ENCODE measurements around the gene TRIM54.
"Not testable (repeated sequence)": the region's sequence is repeated elsewhere in the genome, so short reads cannot be mapped to it uniquely, and the experiment has no call there.

TRIM54 gene

GRCh38 chr2:27281442-27281841 is 787 bp upstream of the TRIM54 start:
- in situ Hi-C loops (cut with HindIII; ENCODE audit: low sequenced_read_pairs) = no loop called here

GRCh38 chr2:27282892-27283291 is 663 bp downstream of the TRIM54 start:
- in situ Hi-C loops (cut with HindIII; ENCODE audit: low sequenced_read_pairs) = no loop called here

- in situ Hi-C loops (cut with HindIII; ENCODE audit: low sequenced_read_pairs) = no loop called here
Observed at GRCh38 chr2:27284996-27285395, 2.8 kb downstream of the TRIM54 start.

- in situ Hi-C loops (cut with HindIII; ENCODE audit: low sequenced_read_pairs) = no loop called here
Observed at GRCh38 chr2:27285481-27285880, 3.3 kb downstream of the TRIM54 start.

- in situ Hi-C loops (cut with HindIII; ENCODE audit: low sequenced_read_pairs) = no loop called here
Observed at GRCh38 chr2:27288610-27289009, 6.4 kb downstream of the TRIM54 start.

GRCh38 chr2:27290549-27290948 is 8.3 kb downstream of the TRIM54 start:
- in situ Hi-C loops (cut with HindIII; ENCODE audit: low sequenced_read_pairs) = no loop called here

- in situ Hi-C loops (cut with HindIII; ENCODE audit: low sequenced_read_pairs) = no loop called here
Observed at GRCh38 chr2:27291865-27292264, 9.6 kb downstream of the TRIM54 start.

GRCh38 chr2:27294928-27295327 is 12.7 kb downstream of the TRIM54 start:
- in situ Hi-C loops (cut with HindIII; ENCODE audit: low sequenced_read_pairs) = no loop called here

GRCh38 chr2:27296481-27296880 is 14.3 kb downstream of the TRIM54 start:
- in situ Hi-C loops (cut with HindIII; ENCODE audit: low sequenced_read_pairs) = no loop called here

- in situ Hi-C loops (cut with HindIII; ENCODE audit: low sequenced_read_pairs) = no loop called here
Observed at GRCh38 chr2:27297195-27297594, 15.0 kb downstream of the TRIM54 start.

- in situ Hi-C loops (cut with HindIII; ENCODE audit: low sequenced_read_pairs) = no loop called here
Observed at GRCh38 chr2:27298391-27299080, 16.3 kb downstream of the TRIM54 start.

- in situ Hi-C loops (cut with HindIII; ENCODE audit: low sequenced_read_pairs) = not testable (repeated sequence)
Observed at GRCh38 chr2:27300606-27301005, 18.4 kb downstream of the TRIM54 start.

- in situ Hi-C loops (cut with HindIII; ENCODE audit: low sequenced_read_pairs) = no loop called here
Observed at GRCh38 chr2:27303093-27304025, 21.1 kb downstream of the TRIM54 start.

GRCh38 chr2:27304488-27305240 is 22.4 kb downstream of the TRIM54 start:
- in situ Hi-C loops (cut with HindIII; ENCODE audit: low sequenced_read_pairs) = no loop called here

- in situ Hi-C loops (cut with HindIII; ENCODE audit: low sequenced_read_pairs) = no loop called here
Observed at GRCh38 chr2:27305516-27305915, 23.3 kb downstream of the TRIM54 start.

- in situ Hi-C loops (cut with HindIII; ENCODE audit: low sequenced_read_pairs) = no loop called here
Observed at GRCh38 chr2:27306136-27306535, 23.9 kb downstream of the TRIM54 start.

GRCh38 chr2:27306573-27307286 is 24.5 kb downstream of the TRIM54 start:
- in situ Hi-C loops (cut with HindIII; ENCODE audit: low sequenced_read_pairs) = no loop called here

GRCh38 chr2:27307287-27307544 is 25.0 kb downstream of the TRIM54 start:
- in situ Hi-C loops (cut with HindIII; ENCODE audit: low sequenced_read_pairs) = no loop called here

GRCh38 chr2:27307545-27308358 is 25.5 kb downstream of the TRIM54 start:
- in situ Hi-C loops (cut with HindIII; ENCODE audit: low sequenced_read_pairs) = no loop called here

GRCh38 chr2:27308359-27308881 is 26.2 kb downstream of the TRIM54 start, which contains the start of gene UCN:
UCN (minus strand) TSS chr2:27308445; CDS start chr2:27307895, 550 bp downstream.
- in situ Hi-C loops (cut with HindIII; ENCODE audit: low sequenced_read_pairs) = no loop called here
